Left lung (tissue), 10 donors: ENCODE data around the gene EXOC4. TPM values are rescaled to one million over a fixed set of nuclear protein-coding genes. Genes with fewer than 3 reads are reported as not detected.

Experiments
- ATAC-seq: fragments of 200-7000 bp; cut with Tn5 transposase; one replicate; pipeline ENCODE4 v1.9.1; 2020; ENCODE audit warnings: moderate library complexity
- DNase-seq, 4 donors: peaks; one replicate each; pipeline ENCODE4 v3.0.0-alpha.2; 2013 to 2020
- H3K27ac ChIP-seq, 2 donors: fragments of 200-600 bp; sonication (generic) in 1 of 2; one replicate each; pipeline versions ENCODE4 v1.5.0 to v1.8.0; 2020 to 2021
- H3K27me3 ChIP-seq, 2 donors: fragments of 200-600 bp; sonication (generic) in 1 of 2; one replicate each; pipeline versions ENCODE4 v1.5.0 to v1.8.0; 2020 to 2021
- H3K36me3 ChIP-seq, 2 donors: fragments of 200-600 bp; sonication (generic) in 1 of 2; one replicate each; pipeline versions ENCODE4 v1.5.0 to v1.8.0; 2020 to 2021
- H3K4me1 ChIP-seq, 2 donors: fragments of 200-600 bp; one replicate each; pipeline ENCODE4 v1.8.0; 2021
- H3K4me3 ChIP-seq, 2 donors: fragments of 200-600 bp; sonication (generic) in 1 of 2; one replicate each; pipeline versions ENCODE4 v1.5.0 to v1.8.0; 2020 to 2021; ENCODE audit warnings: mild to moderate bottlenecking in 1 of 2
- H3K9me3 ChIP-seq, 2 donors: fragments of 200-600 bp; sonication (generic) in 1 of 2; one replicate each; pipeline versions ENCODE4 v1.5.0 to v1.8.0; 2020 to 2021
- CTCF ChIP-seq, 2 donors: fragments of 200-600 bp; sonication (generic) in 1 of 2; IDR thresholded peaks; one replicate each; pipeline versions ENCODE4 v1.5.0 to v1.8.0; 2021; ENCODE audit warnings: antibody characterized with exemption in 2 of 2
- intact Hi-C, 2 donors: fragments of 100-400 bp; cut with DNase I; formaldehyde crosslinking; loops; one replicate each; pipeline versions ENCODE4 v1.11.2 to v1.14.2; 2022
- polyA plus RNA-seq, 6 donors: library from polyadenylated mRNA; unstranded; fragments of 120-200 nt; gene quantifications; one replicate each; pipeline ENCODE4 v1.2.1, GENCODE V29; 2013; ENCODE audit not compliant: insufficient read length in 6 of 6
- total RNA-seq, 2 donors: library from RNA; stranded (reverse); fragmentation: NEBNext Ultra II Directional; extraction: Animal tissue kit (Norgen Biotek cat#: 25700); gene quantifications; one replicate each; pipeline ENCODE4 v1.2.1, GENCODE V29; 2021
- donor health status: DM: no; HTN: yes; CAD: no.
- donor health status: DM: no; HTN: no; CAD: no.

Gene EXOC4
- total and polyA plus RNA-seq, 8 donors, result 52.5 to 79.4 (median 65.9) TPM

- TF ChIP-seq CTCF (IDR thresholded peaks at IDR 0.05), result no peak
- Histone ChIP-seq H3K27ac (no peak overlapping the region), H3K4me1 (no peaks in the 10 kb centered on the region), H3K27me3 (no peaks in the 10 kb centered on the region), H3K36me3 (no peaks in the 10 kb centered on the region), H3K9me3 (no peaks in the 10 kb centered on the region), H3K4me3 (no peak overlapping the region)
- no peak for DNase-seq
- intact Hi-C loops, result no loop called here
- no peak for ATAC-seq
Observed at GRCh38 chr7:133709036-133709880, 456.4 kb downstream of the EXOC4 start.

- H3K4me3 ChIP-seq, result no peak overlapping the region
- H3K27me3 ChIP-seq, result no peaks in the 10 kb centered on the region
- H3K4me1 ChIP-seq, result no peaks in the 10 kb centered on the region
- TF ChIP-seq CTCF (IDR thresholded peaks at IDR 0.05), result no peak
- no peak for ATAC-seq
- intact Hi-C loops, result no loop called here
- no peak for DNase-seq
- H3K9me3 ChIP-seq, result no peaks in the 10 kb centered on the region
- no peaks in the 10 kb centered on the region for H3K36me3 ChIP-seq
- H3K27ac ChIP-seq, result no peak overlapping the region
Observed at GRCh38 chr7:133712544-133712943, 459.7 kb downstream of the EXOC4 start.

- no peak for ATAC-seq
- intact Hi-C loops, result no loop called here
- H3K9me3 ChIP-seq, result no peaks in the 10 kb centered on the region
- no peak for TF ChIP-seq CTCF (IDR thresholded peaks at IDR 0.05)
- no peak for DNase-seq
- H3K4me1 ChIP-seq, result no peaks in the 10 kb centered on the region
- no peak overlapping the region for H3K4me3 ChIP-seq
- H3K27me3 ChIP-seq, result no peaks in the 10 kb centered on the region
- no peak overlapping the region for H3K27ac ChIP-seq
- no peaks in the 10 kb centered on the region for H3K36me3 ChIP-seq
Observed at GRCh38 chr7:133714654-133715053, 461.8 kb downstream of the EXOC4 start.

GRCh38 chr7:133718131-133718530, 465.3 kb downstream of the EXOC4 start:
- H3K27ac ChIP-seq, result no peak overlapping the region
- H3K36me3 ChIP-seq, result no peaks in the 10 kb centered on the region
- no peaks in the 10 kb centered on the region for H3K4me1 ChIP-seq
- no peak for TF ChIP-seq CTCF (IDR thresholded peaks at IDR 0.05)
- intact Hi-C loops, result no loop called here
- H3K27me3 ChIP-seq, result no peaks in the 10 kb centered on the region
- DNase-seq (no peak), ATAC-seq (no peak)
- no peaks in the 10 kb centered on the region for H3K9me3 ChIP-seq
- no peak overlapping the region for H3K4me3 ChIP-seq

GRCh38 chr7:133723044-133723443, 470.2 kb downstream of the EXOC4 start:
- ATAC-seq, result no peak
- no peak for TF ChIP-seq CTCF (IDR thresholded peaks at IDR 0.05)

More at GRCh38 chr7:133723044-133723443, 470.2 kb downstream of the EXOC4 start:
- H3K36me3 ChIP-seq, result no peaks in the 10 kb centered on the region
- no peaks in the 10 kb centered on the region for H3K9me3 ChIP-seq
- H3K4me3 ChIP-seq, result no peak overlapping the region
- H3K27ac ChIP-seq, result no peak overlapping the region
- no peaks in the 10 kb centered on the region for H3K4me1 ChIP-seq
- no peak for DNase-seq
- no peaks in the 10 kb centered on the region for H3K27me3 ChIP-seq
- intact Hi-C loops, result no loop called here
